MM.1S (cell line): ENCODE measurements around the gene SYN1.

Source experiments
- DNase-seq: peaks from one replicate; pipeline ENCODE4 v3.0.0-alpha.2; 2015
- H2AFZ ChIP-seq: fragments of 300-600 bp; sonication (generic); 2 replicates; pipeline ENCODE4 v1.6.0; 2016; ENCODE audit warnings: antibody characterized with exemption, low read length
- H3F3A ChIP-seq: fragments of 300-600 bp; sonication (generic); 2 replicates; pipeline ENCODE4 v1.6.1; 2016; ENCODE audit warnings: mild to moderate bottlenecking, antibody characterized with exemption, low read length, moderate library complexity, mixed read lengths; ENCODE audit not compliant: insufficient read depth
- H3K27ac ChIP-seq: fragments of 300-600 bp; sonication (generic); 2 replicates; pipeline ENCODE4 v1.5.1; 2016; ENCODE audit warnings: mild to moderate bottlenecking, low read length
- H3K27me3 ChIP-seq: fragments of 300-600 bp; sonication (generic); replicated peaks from 2 replicates; pipeline ENCODE4 v1.6.0; 2016; ENCODE audit warnings: low read length; ENCODE audit not compliant: insufficient read depth
- H3K36me3 ChIP-seq: fragments of 300-600 bp; sonication (generic); replicated peaks from 2 replicates; pipeline ENCODE4 v1.6.1; 2016; ENCODE audit warnings: mild to moderate bottlenecking, low read length, mixed read lengths; ENCODE audit not compliant: insufficient read depth
- H3K4me1 ChIP-seq: fragments of 300-600 bp; sonication (generic); 2 replicates; pipeline ENCODE4 v1.6.1; 2016; ENCODE audit warnings: low read length, mixed read lengths
- H3K4me2 ChIP-seq: fragments of 300-600 bp; sonication (generic); 2 replicates; pipeline ENCODE4 v1.6.0; 2016; ENCODE audit warnings: low read depth, low read length
- H3K4me3 ChIP-seq: fragments of 300-600 bp; sonication (generic); 2 replicates; pipeline ENCODE4 v1.5.1; 2016; ENCODE audit warnings: low read length, mixed read lengths
- H3K79me2 ChIP-seq: fragments of 300-600 bp; sonication (generic); 2 replicates; pipeline ENCODE4 v1.6.1; 2016; ENCODE audit warnings: mixed run types, low read length, mixed read lengths
- H3K9ac ChIP-seq: fragments of 300-600 bp; sonication (generic); 2 replicates; pipeline ENCODE4 v1.6.1; 2016; ENCODE audit warnings: low read length, mixed read lengths
- H3K9me2 ChIP-seq: fragments of 300-600 bp; sonication (generic); replicated peaks from 2 replicates; pipeline ENCODE4 v1.6.1; 2016; ENCODE audit warnings: mild to moderate bottlenecking, low read length, mixed read lengths; ENCODE audit not compliant: insufficient read depth
- H3K9me3 ChIP-seq: fragments of 300-600 bp; sonication (generic); replicated peaks from 2 replicates; pipeline ENCODE4 v1.6.1; 2016; ENCODE audit warnings: mild to moderate bottlenecking, low read length, mixed read lengths; ENCODE audit not compliant: insufficient read depth
- H4K20me1 ChIP-seq: fragments of 300-600 bp; sonication (generic); 2 replicates; pipeline ENCODE4 v1.6.1; 2016; ENCODE audit warnings: mild to moderate bottlenecking, low read length, moderate library complexity, mixed read lengths; ENCODE audit not compliant: insufficient read depth
- EZH2 ChIP-seq: fragments of 300-600 bp; sonication (generic); optimal IDR thresholded peaks from 2 replicates; pipeline ENCODE3; 2017; ENCODE audit warnings: low read depth, mild to moderate bottlenecking, antibody characterized with exemption, low read length, mixed read lengths
- EZH2phosphoT487 ChIP-seq: fragments of 300-600 bp; sonication (generic); IDR thresholded peaks from 2 replicates; pipeline ENCODE4 v1.6.1; 2018; ENCODE audit warnings: antibody characterized with exemption, low read length
- TF ChIP-seq, protein P1 (sequence below): fragments of 300-600 bp; sonication (generic); IDR thresholded peaks from 2 replicates; pipeline ENCODE4 v1.5.1; 2016; ENCODE audit warnings: antibody characterized with exemption, low read length, mixed read lengths

SYN1 gene

DNA sequence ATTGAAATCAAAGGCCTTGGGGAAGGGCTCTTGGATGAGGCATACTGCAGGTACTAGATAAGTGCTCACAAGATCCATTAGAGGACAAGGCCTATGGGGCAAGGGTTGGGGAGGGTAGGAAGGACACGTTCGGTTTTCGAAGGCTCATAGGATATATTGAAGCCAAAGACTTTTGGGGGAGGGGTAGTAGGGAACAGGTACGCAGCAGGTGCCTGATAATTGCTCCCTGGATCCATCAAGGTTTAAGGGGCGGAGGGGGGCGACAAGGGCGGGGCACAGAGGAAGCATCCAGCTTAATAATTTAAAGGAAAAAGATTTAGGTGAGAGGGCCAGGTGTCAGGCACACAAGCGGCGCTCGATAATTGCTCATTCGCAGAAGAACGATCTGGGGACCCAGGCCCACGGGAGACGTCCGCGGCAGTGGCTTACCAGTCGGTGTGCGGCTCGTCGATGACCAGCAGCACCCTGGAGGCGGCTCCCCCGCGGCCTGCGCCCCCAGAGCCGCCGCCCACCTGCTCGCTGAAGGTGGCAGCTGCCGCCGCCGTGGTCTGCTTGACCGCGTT is 653 bp downstream of the SYN1 start:
- DNase-seq, result no peak
- TF ChIP-seq, protein P1, sequence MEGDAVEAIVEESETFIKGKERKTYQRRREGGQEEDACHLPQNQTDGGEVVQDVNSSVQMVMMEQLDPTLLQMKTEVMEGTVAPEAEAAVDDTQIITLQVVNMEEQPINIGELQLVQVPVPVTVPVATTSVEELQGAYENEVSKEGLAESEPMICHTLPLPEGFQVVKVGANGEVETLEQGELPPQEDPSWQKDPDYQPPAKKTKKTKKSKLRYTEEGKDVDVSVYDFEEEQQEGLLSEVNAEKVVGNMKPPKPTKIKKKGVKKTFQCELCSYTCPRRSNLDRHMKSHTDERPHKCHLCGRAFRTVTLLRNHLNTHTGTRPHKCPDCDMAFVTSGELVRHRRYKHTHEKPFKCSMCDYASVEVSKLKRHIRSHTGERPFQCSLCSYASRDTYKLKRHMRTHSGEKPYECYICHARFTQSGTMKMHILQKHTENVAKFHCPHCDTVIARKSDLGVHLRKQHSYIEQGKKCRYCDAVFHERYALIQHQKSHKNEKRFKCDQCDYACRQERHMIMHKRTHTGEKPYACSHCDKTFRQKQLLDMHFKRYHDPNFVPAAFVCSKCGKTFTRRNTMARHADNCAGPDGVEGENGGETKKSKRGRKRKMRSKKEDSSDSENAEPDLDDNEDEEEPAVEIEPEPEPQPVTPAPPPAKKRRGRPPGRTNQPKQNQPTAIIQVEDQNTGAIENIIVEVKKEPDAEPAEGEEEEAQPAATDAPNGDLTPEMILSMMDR, result no peak
- no peak for TF ChIP-seq EZH2phosphoT487
- no peak for TF ChIP-seq EZH2
- Histone ChIP-seq H2AFZ (no peak overlapping the region), H3F3A (no peaks in the 10 kb centered on the region), H3K9ac (no peak overlapping the region), H4K20me1 (no peaks in the 10 kb centered on the region), H3K4me3 (no peak overlapping the region), H3K4me2 (no peak overlapping the region), H3K4me1 (no peaks in the 10 kb centered on the region), H3K36me3 (no peaks in the 10 kb centered on the region), H3K79me2 (no peaks in the 10 kb centered on the region), H3K27me3 (no peaks in the 10 kb centered on the region), H3K27ac (no peak overlapping the region), H3K9me3 (no peaks in the 10 kb centered on the region), H3K9me2 (no peaks in the 10 kb centered on the region)

DNA sequence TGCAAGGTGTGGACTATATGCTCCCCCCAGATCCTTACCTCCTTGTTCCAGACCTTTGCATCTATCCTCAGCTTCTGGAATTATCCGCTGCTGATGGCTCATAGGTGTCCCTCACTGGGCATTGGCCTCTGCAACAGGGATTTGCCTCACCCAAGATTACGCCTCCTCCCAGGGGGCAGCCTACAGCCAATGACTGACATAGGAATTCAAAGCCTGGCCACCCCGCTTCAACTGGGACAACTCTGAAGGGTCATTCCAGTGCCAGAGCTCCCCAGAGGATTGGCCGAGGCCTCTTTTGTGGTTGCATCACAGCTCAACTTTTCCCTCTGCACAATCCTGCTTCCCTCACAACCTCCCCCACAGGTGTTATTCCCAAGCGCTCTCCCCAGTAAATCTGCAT is 5.0 kb downstream of the SYN1 start:
- no peak for DNase-seq
- H4K20me1 ChIP-seq, result no peaks in the 10 kb centered on the region
- no peaks in the 10 kb centered on the region for H3K4me1 ChIP-seq
- no peaks in the 10 kb centered on the region for H3K9me2 ChIP-seq
- H3K79me2 ChIP-seq, result no peaks in the 10 kb centered on the region
- no peak for TF ChIP-seq EZH2
- no peak for TF ChIP-seq EZH2phosphoT487
- TF ChIP-seq, protein P1, result no peak
- no peaks in the 10 kb centered on the region for H3K27me3 ChIP-seq
- no peaks in the 10 kb centered on the region for H3F3A ChIP-seq
- H3K4me3 ChIP-seq, result no peak overlapping the region
- no peaks in the 10 kb centered on the region for H3K9me3 ChIP-seq
- no peak overlapping the region for H3K27ac ChIP-seq
- no peaks in the 10 kb centered on the region for H3K36me3 ChIP-seq
- no peak overlapping the region for H3K9ac ChIP-seq
- H2AFZ ChIP-seq, result no peak overlapping the region
- no peak overlapping the region for H3K4me2 ChIP-seq

DNA sequence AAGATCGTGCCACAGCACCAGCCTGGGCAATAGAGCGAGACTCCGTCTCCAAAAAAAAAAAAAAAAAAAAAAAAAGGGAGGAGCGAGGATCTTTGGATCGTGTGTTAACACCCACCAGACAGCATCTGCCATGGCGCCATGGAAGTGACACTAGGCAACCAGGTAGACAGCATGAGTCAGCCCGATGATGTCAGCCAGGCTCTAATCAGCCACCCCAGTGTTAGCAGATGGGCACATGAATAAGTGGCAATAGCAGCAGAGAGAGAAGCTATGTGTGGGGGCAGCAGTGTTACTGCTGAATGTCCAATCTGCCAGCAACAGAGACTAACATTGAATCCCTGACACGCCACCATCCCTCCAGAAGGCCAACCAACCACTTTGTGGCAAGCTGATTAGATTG is 6.6 kb downstream of the SYN1 start:
- Histone ChIP-seq H3K4me2 (no peak overlapping the region), H3K4me3 (no peak overlapping the region), H3K27ac (no peak overlapping the region), H3K9me3 (no peaks in the 10 kb centered on the region), H3K79me2 (no peaks in the 10 kb centered on the region), H3K36me3 (no peaks in the 10 kb centered on the region), H4K20me1 (no peaks in the 10 kb centered on the region), H2AFZ (no peak overlapping the region), H3K9me2 (no peaks in the 10 kb centered on the region), H3F3A (no peaks in the 10 kb centered on the region), H3K4me1 (no peaks in the 10 kb centered on the region), H3K27me3 (no peaks in the 10 kb centered on the region), H3K9ac (no peak overlapping the region)
- no peak for TF ChIP-seq EZH2phosphoT487
- TF ChIP-seq, protein P1, result no peak
- TF ChIP-seq EZH2, result no peak
- DNase-seq, result no peak
